ENCODE data around the gene ZNF212. TPM values are rescaled to one million over a fixed set of nuclear protein-coding genes. Genes with fewer than 3 reads are reported as not detected.

Gene ZNF212
- total RNA-seq, 4 donors from 2014 or later = 8.4 to 12.6 (median 10.5) TPM

GRCh38 chr7:149277871-149278270, 38.4 kb downstream of the ZNF212 start:
- H3K4me3 ChIP-seq = no peak overlapping the region
- no peak for DNase-seq (ENCODE audit: low spot score in 2 of 2)
- H3K36me3 ChIP-seq = peaks cover 3 to 85% (median 15%) of the 10 kb centered on the region in 3 donors

GRCh38 chr7:149278396-149278795, 38.9 kb downstream of the ZNF212 start:
- WGBS, 2 donors = 90 to 96% methylated on average over 10 to 11 of the region's 11 CpGs

More at GRCh38 chr7:149277871-149278270, 38.4 kb downstream of the ZNF212 start:
- Histone ChIP-seq H3K27me3 (no peaks in the 10 kb centered on the region), H3K9me3 (peaks cover 0 to 6% (median 3%) of the 10 kb centered on the region in 4 donors), H3K4me1 (no peaks in the 10 kb centered on the region), H3K27ac (no peak overlapping the region)
- TF ChIP-seq CTCF (IDR thresholded peaks at IDR 0.05) (no peak), EP300 (IDR thresholded peaks at IDR 0.05) (no peak), POLR2A (IDR thresholded peaks at IDR 0.05) (no peak)
- 96% methylated on average over 9 of the region's 9 CpGs for WGBS, 2 donors

GRCh38 chr7:149279111-149279743, 39.8 kb downstream of the ZNF212 start:
- Histone ChIP-seq H3K4me1 (peaks cover 0 to 2% (median 0%) of the 10 kb centered on the region in 4 donors), H3K9me3 (peaks cover 0 to 6% (median 3%) of the 10 kb centered on the region in 4 donors), H3K27me3 (no peaks in the 10 kb centered on the region), H3K4me3 (no peak overlapping the region), H3K36me3 (peaks cover 3 to 75% (median 15%) of the 10 kb centered on the region in 3 donors), H3K27ac (no peak overlapping the region)
- TF ChIP-seq CTCF (IDR thresholded peaks at IDR 0.05) (no peak), POLR2A (IDR thresholded peaks at IDR 0.05) (no peak), EP300 (IDR thresholded peaks at IDR 0.05) (no peak)
- DNase-seq (ENCODE audit: low spot score in 2 of 2) = no peak
- 91 to 95% methylated on average over 17 of the region's 17 CpGs for WGBS, 2 donors

More at GRCh38 chr7:149278396-149278795, 38.9 kb downstream of the ZNF212 start:
- Histone ChIP-seq H3K27me3 (no peaks in the 10 kb centered on the region), H3K36me3 (peaks cover 3 to 83% (median 15%) of the 10 kb centered on the region in 3 donors), H3K9me3 (peaks cover 0 to 6% (median 3%) of the 10 kb centered on the region in 4 donors), H3K4me1 (no peaks in the 10 kb centered on the region), H3K27ac (no peak overlapping the region), H3K4me3 (no peak overlapping the region)
- TF ChIP-seq CTCF (IDR thresholded peaks at IDR 0.05) = no peak
- TF ChIP-seq EP300 (IDR thresholded peaks at IDR 0.05) = no peak
- TF ChIP-seq POLR2A (IDR thresholded peaks at IDR 0.05) = no peak
- no peak for DNase-seq (ENCODE audit: low spot score in 2 of 2)

- no peak overlapping the region for H3K27ac ChIP-seq
- 75 to 80% methylated on average over 6 of the region's 9 CpGs for WGBS, 2 donors
- no peaks in the 10 kb centered on the region for H3K27me3 ChIP-seq
- H3K4me3 ChIP-seq = no peak overlapping the region
- no peak for DNase-seq (ENCODE audit: low spot score in 2 of 2)
- peaks cover 0 to 8% (median 3%) of the 10 kb centered on the region in 4 donors for H3K4me1 ChIP-seq
- H3K9me3 ChIP-seq = no peaks in the 10 kb centered on the region
- H3K36me3 ChIP-seq = peaks cover 3 to 67% (median 15%) of the 10 kb centered on the region in 3 donors
- no peak for TF ChIP-seq CTCF (IDR thresholded peaks at IDR 0.05)
- no peak for TF ChIP-seq EP300 (IDR thresholded peaks at IDR 0.05)
- TF ChIP-seq POLR2A (IDR thresholded peaks at IDR 0.05) = no peak
These were observed 40.7 kb downstream of the ZNF212 start for GRCh38 chr7:149280151-149280550.

Data from tibial nerve (tissue), 4 donors.